Fibroblast of mammary gland (primary cell): ENCODE data around the gene KAT7.
A peak's percentile ranks its signal among the peaks of the same experiment; 100 is the strongest.

Experiments
- DNase-seq: peaks from one replicate; pipeline ENCODE4 v3.0.0-alpha.2; 2010; ENCODE audit warnings: low read depth
- H3K4me3 ChIP-seq: 2 replicates; pipeline ENCODE4 v1.5.1; 2011; ENCODE audit warnings: low read depth, mild to moderate bottlenecking, low read length, moderate library complexity; ENCODE audit not compliant: control insufficient read depth
- CTCF ChIP-seq: conservative IDR thresholded peaks from 2 replicates; pipeline ENCODE4 v1.5.1; 2011; ENCODE audit warnings: low read depth, low read length, inconsistent platforms; ENCODE audit not compliant: control insufficient read depth, insufficient read depth

Gene KAT7

GRCh38 chr17:49783791-49784190 is 4.7 kb upstream of the KAT7 start:
- H3K4me3 ChIP-seq, result no peak overlapping the region
- no peak for TF ChIP-seq CTCF
- no peak for DNase-seq

- no peak overlapping the region for H3K4me3 ChIP-seq
- no peak for DNase-seq
- TF ChIP-seq CTCF, result no peak
Measured at GRCh38 chr17:49784636-49785035, 3.8 kb upstream of the KAT7 start.

- H3K4me3 ChIP-seq, result peak overlapping the region; percentile 98
- DNase-seq, result no peak
- TF ChIP-seq CTCF, result no peak
Measured at GRCh38 chr17:49787884-49788477, 500 bp upstream of the KAT7 start.

- H3K4me3 ChIP-seq, result peak overlapping the region; percentile 61
- no peak for DNase-seq
- no peak for TF ChIP-seq CTCF
Measured at GRCh38 chr17:49789243-49789578, 730 bp downstream of the KAT7 start.

- TF ChIP-seq CTCF, result no peak
- no peak overlapping the region for H3K4me3 ChIP-seq
- DNase-seq, result no peak
Measured at GRCh38 chr17:49793309-49793708, 4.8 kb downstream of the KAT7 start.

GRCh38 chr17:49795372-49795771 is 6.9 kb downstream of the KAT7 start:
- TF ChIP-seq CTCF, result no peak
- DNase-seq, result no peak
- no peak overlapping the region for H3K4me3 ChIP-seq

GRCh38 chr17:49798182-49798581 is 9.7 kb downstream of the KAT7 start:
- DNase-seq, result peak; percentile 76
- H3K4me3 ChIP-seq, result no peak overlapping the region
- no peak for TF ChIP-seq CTCF
